GM21360 (cell line): ENCODE results near the gene HDGFL3.
"Not testable (repeated sequence)": the region's sequence is repeated elsewhere in the genome, so short reads cannot be mapped to it uniquely, and the experiment has no call there.

Experiments used
- ATAC-seq: cut with Tn5 transposase; IDR thresholded peaks from one replicate; pipeline ENCODE4 v1.9.1; 2021; ENCODE audit warnings: mild to moderate bottlenecking, moderate library complexity; ENCODE audit not compliant: unreplicated experiment

The HDGFL3 gene

GRCh38 chr15:83198476-83198875 is 9.1 kb downstream of the HDGFL3 start:
- no peak for ATAC-seq

DNA sequence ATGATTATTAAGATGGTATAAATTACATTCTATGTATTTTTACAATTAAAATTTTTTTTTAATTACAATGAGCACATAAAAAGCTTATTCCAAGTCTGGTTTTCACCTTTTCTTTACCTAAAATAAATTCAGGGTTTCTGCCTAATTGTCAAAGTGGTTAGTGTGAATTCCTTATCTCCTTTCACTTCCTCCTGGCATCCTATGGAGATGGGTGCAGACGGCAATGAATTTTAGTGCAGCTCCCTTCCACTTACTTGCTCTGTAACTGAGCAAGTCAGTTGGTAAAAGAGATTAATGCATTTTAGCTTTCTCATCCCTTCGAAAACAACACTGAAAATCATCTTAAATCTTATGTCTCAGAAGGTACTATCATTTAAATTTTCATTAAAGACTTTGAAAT is 13.1 kb downstream of the HDGFL3 start:
- ATAC-seq = no peak

GRCh38 chr15:83193721-83194120 is 13.9 kb downstream of the HDGFL3 start:
- no peak for ATAC-seq

DNA sequence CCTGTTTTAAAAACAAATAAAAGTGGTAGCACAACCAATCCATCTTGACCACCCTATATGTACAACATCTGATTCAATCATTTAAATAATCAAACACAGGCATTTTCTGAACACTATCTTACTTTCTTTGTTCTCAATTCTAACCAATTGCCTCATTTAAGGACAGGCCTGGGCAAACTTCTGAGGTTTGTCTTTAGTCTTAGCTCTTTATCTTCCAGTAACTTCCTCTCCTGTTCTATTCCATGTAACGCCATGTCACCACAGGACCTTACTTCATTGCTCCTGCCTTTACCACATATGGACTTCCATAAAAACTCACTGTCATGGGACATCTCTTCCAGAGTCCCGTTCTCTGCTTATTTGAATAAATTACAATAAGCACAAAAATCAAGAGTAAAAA is 14.9 kb downstream of the HDGFL3 start:
- ATAC-seq = no peak

DNA sequence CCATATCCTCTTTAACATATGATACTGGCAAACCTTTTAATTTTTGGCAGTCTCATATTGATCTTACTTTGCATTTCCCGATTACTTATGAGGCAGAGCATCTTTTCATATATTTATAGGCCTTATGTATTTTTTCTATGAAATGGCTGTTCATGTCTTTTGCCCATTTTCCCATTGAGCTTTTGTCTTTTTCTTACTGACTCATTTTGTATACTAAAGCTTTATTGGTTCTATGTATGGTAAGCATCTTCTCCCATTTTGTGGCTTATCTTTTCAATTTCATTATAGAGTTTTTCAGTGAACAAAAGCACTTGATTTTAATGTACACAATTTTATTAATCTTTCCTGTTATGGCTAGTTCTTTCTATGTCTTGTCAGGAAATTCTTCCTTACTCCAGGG is 17.2 kb downstream of the HDGFL3 start:
- no peak for ATAC-seq

- ATAC-seq = no peak
Measured at GRCh38 chr15:83185561-83185960, 22.1 kb downstream of the HDGFL3 start.

DNA sequence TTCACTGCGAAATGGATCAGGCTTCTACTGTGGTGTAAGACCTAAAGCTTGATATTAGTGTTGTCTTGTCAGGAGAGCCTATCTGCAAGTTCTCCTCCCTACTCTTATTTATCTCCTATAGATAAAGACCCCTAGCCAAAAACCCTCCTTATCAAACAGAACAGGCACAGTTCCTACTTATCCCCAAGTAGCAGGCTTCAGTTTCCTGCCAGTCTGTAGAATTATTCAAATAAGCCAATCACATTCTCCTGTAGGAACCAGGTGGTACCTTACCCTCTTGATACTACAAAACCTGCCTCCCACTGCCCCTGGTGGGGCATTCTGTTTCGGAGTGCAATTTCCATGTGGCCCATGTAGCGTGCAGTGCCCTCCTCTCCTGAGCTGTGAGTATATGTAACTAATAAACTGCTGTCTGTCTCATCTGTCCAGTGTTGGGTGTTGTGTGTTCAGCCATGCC is 28.7 kb downstream of the HDGFL3 start:
- no peak for ATAC-seq

- ATAC-seq = no peak
Measured at GRCh38 chr15:83178390-83178789, 29.2 kb downstream of the HDGFL3 start.

DNA sequence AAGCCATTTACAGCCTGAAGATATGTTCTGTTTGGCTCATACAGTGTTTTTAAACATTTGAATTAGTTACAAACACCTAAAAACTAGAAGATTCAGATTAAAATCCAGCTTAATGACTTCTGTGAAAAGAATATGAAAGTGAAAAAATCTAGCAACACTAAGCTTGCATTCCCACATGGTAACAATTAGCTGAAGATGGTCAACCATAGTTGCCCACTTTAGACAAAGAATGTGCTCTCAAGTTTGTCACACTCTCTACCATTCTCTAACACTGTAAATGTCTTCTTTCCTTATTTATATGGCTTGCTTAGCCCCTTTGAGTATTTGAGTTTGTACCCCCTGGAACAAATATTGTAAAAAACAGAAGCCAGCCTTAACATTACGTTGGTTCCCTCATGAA is 32.7 kb downstream of the HDGFL3 start:
- no peak for ATAC-seq

DNA sequence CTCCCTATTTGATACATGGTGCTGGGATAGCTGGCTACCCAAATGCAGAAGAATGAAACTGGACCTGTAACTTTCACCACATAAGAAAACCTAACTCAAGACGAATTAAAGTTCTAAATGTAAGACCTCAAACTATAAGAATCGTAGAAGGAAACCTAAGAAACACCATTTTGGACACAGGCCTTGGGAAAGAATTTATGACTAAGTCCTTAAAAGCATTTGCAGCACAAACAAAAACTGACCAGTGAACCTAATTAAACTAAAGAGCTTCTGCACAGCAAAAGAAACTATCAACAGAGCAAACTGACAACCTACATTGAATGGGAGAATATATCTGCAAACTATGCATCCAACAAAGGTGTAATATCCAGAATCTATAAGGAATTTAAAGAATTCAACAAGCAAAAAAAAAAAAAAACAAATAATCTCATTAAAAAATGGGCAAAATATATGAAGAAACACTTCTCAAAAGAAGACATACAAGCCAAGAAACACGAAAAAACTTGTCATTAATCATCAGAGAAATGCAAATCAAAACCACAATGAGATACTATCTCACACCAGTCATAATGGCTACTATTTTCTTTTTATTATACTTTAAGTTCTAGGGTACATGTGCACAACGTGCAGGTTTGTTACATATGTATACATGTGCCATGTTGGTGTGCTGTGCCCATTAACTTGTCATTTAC is 37.0 kb downstream of the HDGFL3 start:
- no peak for ATAC-seq

DNA sequence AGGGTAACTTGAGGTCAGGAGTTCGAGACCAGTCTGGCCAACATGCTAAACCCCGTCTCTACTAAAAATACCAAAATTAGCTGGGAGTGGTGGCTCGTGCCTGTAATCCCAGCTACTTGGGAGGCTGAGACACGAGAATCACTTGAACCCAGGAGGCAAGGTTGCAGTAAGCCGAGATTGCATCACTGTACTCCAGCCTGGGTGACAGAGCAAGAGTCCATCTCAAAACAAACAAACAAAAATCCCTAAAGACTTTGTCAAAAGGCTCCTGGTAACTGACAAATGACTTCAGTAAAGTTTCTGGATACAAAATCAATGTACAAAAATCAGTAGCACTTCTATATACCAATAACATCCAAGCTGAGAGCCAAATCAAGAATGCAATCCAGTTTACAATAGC is 38.0 kb downstream of the HDGFL3 start:
- ATAC-seq = not testable (repeated sequence)

DNA sequence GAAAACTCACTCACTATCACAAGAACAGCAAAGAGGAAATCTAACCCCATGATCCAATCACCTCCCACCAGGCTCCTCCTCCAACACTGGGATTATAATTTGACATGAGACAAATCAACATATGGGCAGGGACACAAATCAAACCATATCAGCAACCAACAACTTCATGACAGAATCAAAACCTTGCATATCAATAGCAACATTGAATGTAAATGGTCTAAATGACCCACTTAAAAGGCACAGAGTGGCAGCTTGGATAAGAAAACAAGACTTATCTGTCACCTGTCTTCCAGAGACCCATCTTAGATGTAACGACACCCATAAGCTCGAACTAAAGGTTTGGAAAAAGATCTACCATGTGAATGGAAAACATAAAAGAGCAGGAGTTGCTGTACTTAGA is 40.8 kb downstream of the HDGFL3 start:
- ATAC-seq = no peak

DNA sequence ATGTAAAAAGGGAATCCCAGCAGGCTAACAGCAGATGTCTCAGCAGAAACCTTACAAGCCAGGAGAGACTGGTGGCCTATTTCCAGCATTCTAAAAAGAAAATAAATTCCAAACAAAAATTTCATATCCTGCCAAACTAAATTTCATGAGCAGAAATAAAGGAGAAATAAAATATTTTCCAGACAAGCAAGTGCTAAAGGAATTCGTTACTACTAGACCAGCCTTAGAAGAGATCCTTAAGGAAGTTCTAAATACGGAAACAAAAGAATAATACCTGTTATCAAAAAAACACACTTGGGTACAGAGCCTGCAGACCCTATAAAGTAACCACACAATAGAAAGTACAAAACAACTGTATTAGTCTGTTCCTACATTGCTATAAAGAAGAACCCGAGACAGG is 41.4 kb downstream of the HDGFL3 start:
- no peak for ATAC-seq

GRCh38 chr15:83164771-83165404 is 42.7 kb downstream of the HDGFL3 start:
- no peak for ATAC-seq

DNA sequence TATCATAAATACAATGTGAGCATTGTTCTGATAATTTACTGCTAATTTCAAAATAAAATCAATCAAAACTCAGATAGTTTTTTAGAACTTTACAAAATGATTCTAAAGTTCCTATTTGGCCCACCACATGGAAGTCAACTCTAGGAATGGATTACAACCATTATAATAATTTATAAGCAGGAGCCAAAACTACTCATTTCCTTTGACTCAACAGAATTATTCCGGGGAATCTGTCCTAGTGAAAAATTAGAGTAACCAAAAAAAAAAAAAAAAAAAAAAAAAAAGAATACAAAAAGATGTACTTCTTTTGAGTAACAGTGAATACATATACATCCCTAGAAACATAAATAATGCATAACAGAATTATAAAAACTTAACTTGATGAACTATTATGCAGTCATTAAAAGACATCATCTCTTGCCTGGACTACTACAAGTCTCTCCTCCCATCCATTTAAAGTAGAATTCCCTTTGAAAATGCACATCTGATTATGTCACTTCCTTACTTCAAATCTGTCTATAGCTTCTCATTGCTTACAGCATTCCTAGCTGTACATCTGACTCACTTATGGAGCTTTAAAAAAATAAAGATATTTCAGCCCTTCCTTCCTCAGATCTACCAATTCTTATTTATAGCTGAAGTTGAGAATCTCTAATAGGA is 43.4 kb downstream of the HDGFL3 start:
- ATAC-seq = no peak

DNA sequence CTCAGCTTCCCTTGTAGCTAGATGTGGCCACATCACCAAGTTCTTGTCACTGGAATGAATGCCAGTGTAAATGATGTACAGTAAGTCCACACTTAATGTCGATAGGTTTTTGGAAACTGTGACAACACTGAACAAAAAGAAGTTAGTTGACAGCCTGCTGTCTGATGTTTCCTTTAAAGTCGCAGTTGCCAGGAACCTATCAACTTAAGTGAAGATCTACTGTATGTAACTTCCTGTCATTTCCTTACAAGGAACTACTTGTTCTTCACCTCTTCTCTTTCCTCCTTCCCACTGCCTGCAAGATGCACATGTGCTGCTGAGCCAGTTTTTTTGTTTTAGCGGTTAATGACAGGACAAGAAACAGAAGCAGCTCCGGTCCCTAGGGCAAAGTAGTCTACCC is 44.6 kb downstream of the HDGFL3 start:
- ATAC-seq = no peak

- no peak for ATAC-seq
Measured at GRCh38 chr15:83160741-83161140, 46.9 kb downstream of the HDGFL3 start.

- no peak for ATAC-seq
Measured at GRCh38 chr15:83158393-83158792, 49.2 kb downstream of the HDGFL3 start.

DNA sequence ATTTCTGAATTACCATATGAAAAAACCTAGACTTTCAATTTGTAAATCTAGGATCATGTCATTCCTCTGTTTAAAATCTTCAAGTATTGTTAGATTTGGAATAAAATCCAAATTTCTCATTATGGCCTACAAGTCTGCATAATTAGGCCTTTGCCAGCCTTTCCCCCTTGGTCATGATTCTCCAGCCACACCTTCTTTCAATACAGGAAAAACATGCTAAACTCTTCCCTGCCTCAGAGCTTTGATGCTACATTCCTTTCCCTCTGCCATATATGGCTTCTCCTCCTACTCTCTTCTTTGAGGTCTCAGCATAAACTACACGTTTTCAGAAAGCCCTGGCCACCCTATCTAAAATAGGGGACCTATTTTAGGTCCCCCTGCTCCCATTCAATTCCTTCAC is 51.7 kb downstream of the HDGFL3 start:
- no peak for ATAC-seq

DNA sequence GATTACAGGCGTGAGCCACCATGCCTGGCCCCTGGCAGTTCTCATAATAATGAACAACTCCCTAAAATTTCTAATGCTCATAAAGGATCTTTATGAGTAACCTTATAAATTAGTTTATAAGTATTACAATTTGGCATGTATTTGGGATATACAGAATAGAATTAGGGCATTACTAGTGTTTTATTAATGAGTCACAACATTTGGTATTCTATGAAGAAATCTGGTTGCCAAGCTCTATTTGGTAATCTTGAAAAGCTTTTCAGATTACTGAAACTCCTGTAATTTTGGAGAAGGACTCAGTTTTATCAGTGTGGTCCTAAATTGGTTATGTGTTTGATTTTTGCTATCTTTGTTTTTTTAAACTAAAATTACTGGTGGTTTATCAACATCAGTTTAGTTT is 54.3 kb downstream of the HDGFL3 start:
- ATAC-seq = no peak

- ATAC-seq = no peak
Measured at GRCh38 chr15:83144771-83145170, 62.9 kb downstream of the HDGFL3 start.

GRCh38 chr15:83142151-83142550 is 65.5 kb downstream of the HDGFL3 start:
- ATAC-seq = not testable (repeated sequence)
